ENCODE measurements around the gene NTM.

The NTM gene

GRCh38 chr11:131865860-131866259 is 495.4 kb downstream of the NTM start:
- no peak for DNase-seq (ENCODE audit: extremely low read depth, low read depth)
- TF ChIP-seq, protein P1, sequence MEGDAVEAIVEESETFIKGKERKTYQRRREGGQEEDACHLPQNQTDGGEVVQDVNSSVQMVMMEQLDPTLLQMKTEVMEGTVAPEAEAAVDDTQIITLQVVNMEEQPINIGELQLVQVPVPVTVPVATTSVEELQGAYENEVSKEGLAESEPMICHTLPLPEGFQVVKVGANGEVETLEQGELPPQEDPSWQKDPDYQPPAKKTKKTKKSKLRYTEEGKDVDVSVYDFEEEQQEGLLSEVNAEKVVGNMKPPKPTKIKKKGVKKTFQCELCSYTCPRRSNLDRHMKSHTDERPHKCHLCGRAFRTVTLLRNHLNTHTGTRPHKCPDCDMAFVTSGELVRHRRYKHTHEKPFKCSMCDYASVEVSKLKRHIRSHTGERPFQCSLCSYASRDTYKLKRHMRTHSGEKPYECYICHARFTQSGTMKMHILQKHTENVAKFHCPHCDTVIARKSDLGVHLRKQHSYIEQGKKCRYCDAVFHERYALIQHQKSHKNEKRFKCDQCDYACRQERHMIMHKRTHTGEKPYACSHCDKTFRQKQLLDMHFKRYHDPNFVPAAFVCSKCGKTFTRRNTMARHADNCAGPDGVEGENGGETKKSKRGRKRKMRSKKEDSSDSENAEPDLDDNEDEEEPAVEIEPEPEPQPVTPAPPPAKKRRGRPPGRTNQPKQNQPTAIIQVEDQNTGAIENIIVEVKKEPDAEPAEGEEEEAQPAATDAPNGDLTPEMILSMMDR (IDR thresholded peaks at IDR 0.05; ENCODE audit: low read depth, low read length): no peak

GRCh38 chr11:131866535-131867400 is 496.4 kb downstream of the NTM start:
- DNase-seq (ENCODE audit: extremely low read depth, low read depth): no peak
- TF ChIP-seq, protein P1 (IDR thresholded peaks at IDR 0.05; ENCODE audit: low read depth, low read length): no peak; the same call in 1 of the 2 replicates

DNA sequence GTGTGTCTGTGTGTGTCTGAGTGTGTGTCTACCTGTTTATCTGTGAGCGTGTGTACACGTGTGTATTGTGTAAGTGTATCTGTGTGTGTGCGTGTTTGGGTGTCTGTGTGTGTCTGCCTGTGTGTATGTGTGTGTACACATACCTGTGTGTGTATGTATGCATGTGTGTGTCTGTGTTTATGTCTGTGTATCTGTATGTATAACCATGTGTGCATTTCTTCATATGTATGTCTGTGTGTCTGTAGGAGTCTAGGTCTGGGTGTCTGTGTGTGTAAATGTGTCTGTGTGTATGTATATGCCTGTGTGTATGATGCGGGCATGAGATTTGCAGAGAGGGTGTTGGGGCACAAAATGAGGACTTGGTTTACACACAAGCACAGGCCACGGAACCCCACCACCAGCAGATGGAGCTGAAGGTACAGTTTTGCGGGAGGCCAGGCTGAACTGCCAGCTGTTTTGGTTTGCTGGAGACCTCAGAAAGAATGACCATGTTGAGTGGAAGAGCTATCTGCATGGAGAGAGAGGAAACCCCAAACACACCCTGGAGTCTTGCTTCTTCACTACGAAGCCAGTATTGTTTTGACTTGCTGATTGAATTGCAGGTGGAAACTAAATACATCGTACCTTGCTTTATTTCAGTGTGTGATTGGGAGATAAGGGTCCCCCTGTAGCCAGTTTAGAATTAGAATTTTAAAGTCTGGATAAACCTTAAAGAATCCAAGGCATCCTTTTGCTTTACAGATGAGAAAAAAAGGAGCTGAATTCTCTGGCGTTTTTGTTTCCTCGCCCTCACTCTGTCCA is 497.2 kb downstream of the NTM start:
- peak; percentile 76 for DNase-seq (ENCODE audit: extremely low read depth, low read depth)
- TF ChIP-seq, protein P1 (IDR thresholded peaks at IDR 0.05; ENCODE audit: low read depth, low read length): peak; percentile 96

- DNase-seq (ENCODE audit: extremely low read depth, low read depth): no peak
- TF ChIP-seq, protein P1 (IDR thresholded peaks at IDR 0.05; ENCODE audit: low read depth, low read length): no peak
Observed at GRCh38 chr11:131868629-131869507, 498.5 kb downstream of the NTM start.

DNA sequence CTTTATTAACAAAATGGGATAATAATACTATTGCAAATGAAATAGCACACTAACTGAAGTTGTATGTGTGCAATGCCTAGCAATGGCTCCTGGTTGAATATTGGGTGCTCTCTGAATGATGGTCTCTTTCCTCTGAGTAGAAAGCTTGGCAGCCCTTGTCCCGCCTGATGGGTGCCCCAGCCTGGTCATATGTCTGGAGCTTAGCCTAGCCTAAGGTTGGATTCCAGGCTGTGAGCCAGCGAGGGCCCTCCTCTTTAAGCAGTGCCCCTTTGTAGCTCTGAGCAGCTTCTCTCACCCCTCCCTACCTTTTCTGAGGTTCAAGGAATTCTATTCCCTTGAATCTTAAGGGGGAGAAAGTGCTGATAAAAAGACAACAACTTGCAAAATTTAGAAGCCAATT is 499.9 kb downstream of the NTM start:
- TF ChIP-seq, protein P1 (IDR thresholded peaks at IDR 0.05; ENCODE audit: low read depth, low read length): no peak
- no peak for DNase-seq (ENCODE audit: extremely low read depth, low read depth)

- TF ChIP-seq, protein P1 (IDR thresholded peaks at IDR 0.05; ENCODE audit: low read depth, low read length): no peak
Observed at GRCh38 chr11:131871006-131871405, 500.6 kb downstream of the NTM start.

More at GRCh38 chr11:131871006-131871405, 500.6 kb downstream of the NTM start:
- no peak for DNase-seq (ENCODE audit: extremely low read depth, low read depth)

Measured in AG09319 (cell line).